Stomach (tissue), 4 donors: Measurements from ENCODE around the gene ROBO1.

ENCODE experiments used
- CTCF ChIP-seq, 7 experiments: fragments of 450-650 bp in 4 of 7; fragments of 200-600 bp in 3 of 7; sonication (generic) in 3 of 7; IDR thresholded peaks; one replicate each; pipeline ENCODE4 v1.5.1; 2016 to 2019; ENCODE audit warnings: antibody characterized with exemption in 7 of 7, control low read depth in 2 of 7, mild to moderate bottlenecking in 1 of 7
- POLR2A ChIP-seq, 4 donors: fragments of 450-650 bp; IDR thresholded peaks; one replicate each; pipeline ENCODE4 v1.6.1; 2016; ENCODE audit warnings: antibody characterized with exemption in 4 of 4, control low read depth in 2 of 4, mild to moderate bottlenecking in 1 of 4, moderate library complexity in 1 of 4
- POLR2AphosphoS5 ChIP-seq, 3 donors: sonication (generic); formaldehyde crosslinking; IDR thresholded peaks; one replicate each; pipeline ENCODE4 v1.6.1; 2016; ENCODE audit warnings: antibody characterized with exemption in 3 of 3

- TF ChIP-seq CTCF (IDR thresholded peaks at IDR 0.05) (no peak), POLR2A (IDR thresholded peaks at IDR 0.05) (no peak), POLR2AphosphoS5 (IDR thresholded peaks at IDR 0.05) (no peak)
Measured at GRCh38 chr3:79586232-79586631, 181.6 kb downstream of the ROBO1 start.
